Osteoblast (primary cell): ENCODE results near the gene MMP24OS. TPM values are rescaled to one million over a fixed set of nuclear protein-coding genes. Genes with fewer than 3 reads are reported as not detected.

Experiments
- DNase-seq: peaks from one replicate; pipeline ENCODE4 v3.0.0; 2011; ENCODE audit warnings: low spot score, mixed read lengths; ENCODE audit not compliant: insufficient read length; ENCODE audit errors: missing footprints
- H2AFZ ChIP-seq: 2 replicates; pipeline ENCODE4 v1.6.0; 2011; ENCODE audit warnings: mild to moderate bottlenecking, low read length
- H3K27ac ChIP-seq: 2 replicates; pipeline ENCODE4 v1.5.1; 2011; ENCODE audit warnings: mild to moderate bottlenecking, low read depth, low read length, moderate library complexity
- H3K27me3 ChIP-seq: 2 replicates; pipeline ENCODE4 v1.6.0; 2012; ENCODE audit warnings: mild to moderate bottlenecking, control low read depth, inconsistent platforms, low read length, moderate library complexity; ENCODE audit not compliant: insufficient read depth
- H3K36me3 ChIP-seq: 2 replicates; pipeline ENCODE4 v1.5.1; 2011; ENCODE audit warnings: mild to moderate bottlenecking, low read length, control low read depth, moderate library complexity; ENCODE audit not compliant: insufficient read depth
- H3K4me1 ChIP-seq: 2 replicates; pipeline ENCODE4 v1.5.1; 2011; ENCODE audit warnings: mild to moderate bottlenecking, low read length, control low read depth, moderate library complexity; ENCODE audit not compliant: insufficient read depth
- H3K4me2 ChIP-seq: 2 replicates; pipeline ENCODE4 v1.6.0; 2011; ENCODE audit warnings: mild to moderate bottlenecking, low read length; ENCODE audit not compliant: insufficient read depth
- H3K4me3 ChIP-seq: fragments of 200-600 bp; sonication (generic); 3 replicates; pipeline ENCODE4 v1.5.1; 2012; ENCODE audit warnings: mild to moderate bottlenecking, low read length, inconsistent platforms; ENCODE audit not compliant: insufficient read depth
- H3K79me2 ChIP-seq: 2 replicates; pipeline ENCODE4 v1.6.0; 2012; ENCODE audit warnings: mild to moderate bottlenecking, low read length, control low read depth, inconsistent platforms; ENCODE audit not compliant: insufficient read depth
- H3K9me3 ChIP-seq: 2 replicates; pipeline ENCODE4 v1.5.1; 2011; ENCODE audit warnings: low read depth, low read length, control low read depth
- H4K20me1 ChIP-seq: 2 replicates; pipeline ENCODE4 v1.6.0; 2012; ENCODE audit warnings: mild to moderate bottlenecking, low read length, control low read depth; ENCODE audit not compliant: insufficient read depth
- CTCF ChIP-seq: IDR thresholded peaks from 2 replicates; pipeline ENCODE4 v1.5.1; 2011; ENCODE audit warnings: mild to moderate bottlenecking, low read depth, low read length, moderate library complexity; ENCODE audit errors: extremely low read depth
- total RNA-seq: library from RNA; depleted of rRNA; stranded (reverse); fragments of >200 nt; gene quantifications from 2 replicates; pipeline ENCODE4 v1.2.3, GENCODE V29; 2012

Gene MMP24OS
- total RNA-seq, 1 donor, result 22.1 TPM

- Histone ChIP-seq H3K27ac (peak overlapping the region; percentile 70), H3K4me1 (peaks cover 18% of the 10 kb centered on the region), H3K36me3 (peaks cover 22% of the 10 kb centered on the region), H3K9me3 (no peaks in the 10 kb centered on the region), H3K4me2 (peak overlapping the region; percentile 87), H2AFZ (peak overlapping the region; percentile 92), H4K20me1 (peaks cover 13% of the 10 kb centered on the region), H3K4me3 (peak overlapping the region; percentile 85), H3K79me2 (peaks cover 50% of the 10 kb centered on the region), H3K27me3 (no peaks in the 10 kb centered on the region)
- no peak for TF ChIP-seq CTCF
- DNase-seq, result peak; percentile 79
Observed at GRCh38 chr20:35284992-35285805, 7.3 kb upstream of the MMP24OS start.

GRCh38 chr20:35284267-35284991 lies 6.5 kb upstream of the MMP24OS start, which contains the start of gene EIF6:
Gene EIF6 (minus strand): TSS chr20:35284772. CDS start chr20:35284487, 285 bp downstream.
- Histone ChIP-seq H3K4me1 (peaks cover 18% of the 10 kb centered on the region), H3K4me3 (peak within 1 kb of the TSS; percentile 85), H2AFZ (peak within 1 kb of the TSS; percentile 92), H4K20me1 (peaks cover 13% of the 10 kb centered on the region), H3K27me3 (no peaks in the 10 kb centered on the region), H3K36me3 (peaks cover 30% of the 10 kb centered on the region), H3K4me2 (peak within 1 kb of the TSS; percentile 87), H3K79me2 (peaks cover 57% of the 10 kb centered on the region), H3K27ac (peak within 1 kb of the TSS; percentile 70), H3K9me3 (no peaks in the 10 kb centered on the region)
- peak; percentile 99 for DNase-seq
- TF ChIP-seq CTCF, result no peak

GRCh38 chr20:35283441-35284266 lies 5.7 kb upstream of the MMP24OS start:
- peak overlapping the region; percentile 70 for H3K27ac ChIP-seq
- no peaks in the 10 kb centered on the region for H3K27me3 ChIP-seq
- peaks cover 57% of the 10 kb centered on the region for H3K79me2 ChIP-seq
- H3K4me2 ChIP-seq, result peak overlapping the region; percentile 87
- H3K36me3 ChIP-seq, result peaks cover 38% of the 10 kb centered on the region
- no peaks in the 10 kb centered on the region for H3K9me3 ChIP-seq
- peak; percentile 69 for DNase-seq
- peaks cover 13% of the 10 kb centered on the region for H4K20me1 ChIP-seq
- TF ChIP-seq CTCF, result no peak
- peak overlapping the region; percentile 92 for H2AFZ ChIP-seq
- H3K4me1 ChIP-seq, result peaks cover 18% of the 10 kb centered on the region
- H3K4me3 ChIP-seq, result peak overlapping the region; percentile 85
